HAP-1 (cell line): ENCODE results near the gene NFIB.

ENCODE experiments used
- DNase-seq, 2 experiments: peaks; one replicate each; pipeline ENCODE4 v3.0.0-alpha.2; 2016 to 2020; ENCODE audit warnings: low spot score in 2 of 2
- H3K27me3 ChIP-seq: fragments of 250-450 bp; sonication (Bioruptor Pico); 2 replicates; pipeline ENCODE4 v1.5.1; 2020; ENCODE audit warnings: low read depth, mild to moderate bottlenecking, moderate library complexity
- H3K36me3 ChIP-seq: fragments of 250-450 bp; sonication (Bioruptor Pico); replicated peaks from 2 replicates; pipeline ENCODE4 v1.5.1; 2020; ENCODE audit warnings: mild to moderate bottlenecking
- H3K4me1 ChIP-seq: fragments of 250-450 bp; sonication (Bioruptor Pico); 2 replicates; pipeline ENCODE4 v1.5.1; 2020; ENCODE audit warnings: mild to moderate bottlenecking
- H3K4me3 ChIP-seq: fragments of 250-450 bp; sonication (Bioruptor Pico); 2 replicates; pipeline ENCODE4 v1.5.1; 2020; ENCODE audit warnings: mild to moderate bottlenecking, moderate library complexity
- H3K9me3 ChIP-seq: fragments of 250-450 bp; sonication (Bioruptor Pico); 2 replicates; pipeline ENCODE4 v1.5.1; 2020; ENCODE audit warnings: mild to moderate bottlenecking, moderate library complexity
- in situ Hi-C: fragments of 300-500 bp; cut with MboI; formaldehyde crosslinking; loops from 3 replicates; pipeline ENCODE4 v1.14.3; 2020; ENCODE audit warnings: low sequenced_read_pairs, inconsistent platforms, mixed read lengths

Gene NFIB

DNA sequence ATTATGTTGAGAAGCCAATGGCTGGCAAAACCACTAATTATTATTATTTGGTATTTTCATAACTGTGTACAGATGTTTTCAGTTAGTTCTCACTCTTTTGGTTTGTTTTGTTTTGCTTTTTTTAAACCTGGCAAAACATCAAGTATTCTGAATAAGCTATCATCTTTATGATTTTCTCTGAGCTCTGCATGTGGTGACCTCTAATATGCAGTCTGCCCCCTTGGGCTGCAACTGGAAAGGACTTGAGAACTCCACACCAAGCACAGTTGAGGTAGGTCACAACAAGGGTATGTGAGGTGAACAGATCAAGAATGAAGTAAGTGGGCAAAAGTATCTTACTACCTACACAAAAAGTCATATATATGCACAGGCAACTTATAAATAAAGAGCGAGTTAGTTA is 202.2 kb downstream of the NFIB start:
- peaks cover 39% of the 10 kb centered on the region for H3K4me1 ChIP-seq
- H3K36me3 ChIP-seq: no peaks in the 10 kb centered on the region
- no peaks in the 10 kb centered on the region for H3K27me3 ChIP-seq
- H3K4me3 ChIP-seq: no peak overlapping the region
- DNase-seq: no peak
- no peaks in the 10 kb centered on the region for H3K9me3 ChIP-seq
- in situ Hi-C loops: no loop called here

GRCh38 chr9:14107977-14108376 is 206.0 kb downstream of the NFIB start:
- no peaks in the 10 kb centered on the region for H3K36me3 ChIP-seq
- in situ Hi-C loops: no loop called here
- H3K4me1 ChIP-seq: peaks cover 41% of the 10 kb centered on the region
- H3K4me3 ChIP-seq: no peak overlapping the region
- no peaks in the 10 kb centered on the region for H3K27me3 ChIP-seq
- no peaks in the 10 kb centered on the region for H3K9me3 ChIP-seq
- DNase-seq: peak in 1 of 2 experiments; percentile 92

GRCh38 chr9:14107495-14107894 is 206.4 kb downstream of the NFIB start:
- Histone ChIP-seq H3K4me3 (no peak overlapping the region), H3K27me3 (no peaks in the 10 kb centered on the region)
- in situ Hi-C loops: no loop called here

DNA sequence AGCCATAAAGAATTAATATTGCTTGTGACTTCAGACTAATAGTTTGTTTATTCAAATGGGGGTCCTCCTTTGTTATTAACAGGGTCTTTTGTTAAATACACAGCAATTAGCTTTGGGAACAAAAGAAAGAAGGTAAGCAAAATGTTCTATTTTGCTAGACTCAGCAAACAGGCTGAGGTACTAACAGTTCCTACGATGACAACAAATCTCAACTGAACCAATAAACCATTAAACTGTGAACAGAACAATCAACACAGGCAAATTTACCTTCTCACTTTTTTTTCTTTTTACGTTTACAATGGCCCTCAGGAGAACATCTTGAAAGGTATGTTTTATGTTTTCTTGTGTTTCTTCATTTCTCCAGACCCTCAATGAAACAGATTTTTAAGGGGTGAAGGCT is 207.2 kb downstream of the NFIB start:
- Histone ChIP-seq H3K4me3 (no peak overlapping the region), H3K9me3 (no peaks in the 10 kb centered on the region), H3K36me3 (no peaks in the 10 kb centered on the region), H3K4me1 (peaks cover 47% of the 10 kb centered on the region), H3K27me3 (no peaks in the 10 kb centered on the region)
- in situ Hi-C loops: no loop called here
- DNase-seq: no peak

More at GRCh38 chr9:14107495-14107894, 206.4 kb downstream of the NFIB start:
- DNase-seq: peak in 1 of 2 experiments; percentile 24
- H3K36me3 ChIP-seq: no peaks in the 10 kb centered on the region
- H3K4me1 ChIP-seq: peaks cover 41% of the 10 kb centered on the region
- no peaks in the 10 kb centered on the region for H3K9me3 ChIP-seq

DNA sequence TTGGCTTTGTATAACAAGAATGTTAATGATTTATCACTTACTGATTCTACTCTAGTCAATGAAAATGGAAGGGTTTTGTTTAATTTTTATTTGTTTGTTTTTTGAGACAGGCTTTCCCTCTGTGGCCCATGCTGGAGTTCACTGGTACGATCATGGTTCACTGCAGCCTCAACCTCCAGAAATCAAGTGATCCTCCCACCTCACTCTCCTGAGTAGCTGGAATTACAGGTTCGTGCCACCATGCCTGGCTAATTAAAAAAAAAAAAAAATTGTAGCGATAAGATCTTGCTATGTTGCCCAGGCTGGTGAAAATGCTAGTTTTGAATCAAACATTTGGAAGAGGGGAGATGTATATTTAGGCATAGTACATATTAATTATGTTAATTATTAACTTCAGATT is 209.4 kb downstream of the NFIB start:
- Histone ChIP-seq H3K27me3 (no peaks in the 10 kb centered on the region), H3K4me3 (no peak overlapping the region), H3K36me3 (no peaks in the 10 kb centered on the region), H3K4me1 (peaks cover 39% of the 10 kb centered on the region), H3K9me3 (no peaks in the 10 kb centered on the region)
- in situ Hi-C loops: no loop called here
- no peak for DNase-seq

DNA sequence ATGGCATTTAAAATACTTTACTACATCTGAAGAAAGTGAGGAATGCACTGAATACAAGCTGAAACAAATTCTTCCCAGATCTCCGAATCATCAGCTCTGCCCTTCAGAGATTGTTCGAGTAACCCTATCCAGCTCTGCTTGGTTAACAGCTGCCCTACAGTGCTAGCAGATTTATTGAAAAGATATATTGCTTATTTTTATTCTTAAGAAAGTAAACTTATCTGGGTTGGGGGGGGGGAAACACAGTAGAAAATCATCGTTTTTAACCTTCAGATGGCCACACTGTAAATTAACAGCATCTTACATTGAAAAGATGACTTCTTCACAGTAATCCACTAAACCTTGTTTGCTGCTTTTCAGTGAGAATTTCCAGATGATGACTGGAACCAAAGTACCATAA is 210.8 kb downstream of the NFIB start:
- DNase-seq: no peak
- Histone ChIP-seq H3K4me1 (peaks cover 39% of the 10 kb centered on the region), H3K27me3 (no peaks in the 10 kb centered on the region), H3K4me3 (no peak overlapping the region), H3K9me3 (no peaks in the 10 kb centered on the region), H3K36me3 (no peaks in the 10 kb centered on the region)
- in situ Hi-C loops: no loop called here

DNA sequence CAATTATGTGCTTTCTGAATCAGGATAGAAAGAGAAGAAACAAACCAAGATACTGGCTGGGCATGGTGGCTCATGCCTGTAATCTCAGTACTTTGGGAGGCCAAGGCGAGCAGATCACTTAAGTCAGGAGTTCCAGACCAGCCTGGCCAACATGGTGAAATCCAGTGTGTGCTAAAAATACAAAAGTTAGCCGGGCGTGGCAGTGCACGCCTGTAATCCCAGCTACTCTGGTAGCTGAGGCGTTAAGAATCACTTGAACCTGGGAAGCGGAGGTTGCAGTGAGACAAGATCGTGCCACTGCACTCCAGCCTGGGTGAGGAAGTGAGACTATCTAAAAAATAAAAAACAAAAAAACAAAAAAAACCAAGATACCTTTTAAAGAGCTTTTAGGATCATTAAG is 214.2 kb downstream of the NFIB start:
- in situ Hi-C loops: no loop called here
- Histone ChIP-seq H3K4me3 (no peak overlapping the region), H3K9me3 (no peaks in the 10 kb centered on the region), H3K36me3 (no peaks in the 10 kb centered on the region), H3K27me3 (no peaks in the 10 kb centered on the region), H3K4me1 (peaks cover 30% of the 10 kb centered on the region)
- DNase-seq: no peak

- in situ Hi-C loops: no loop called here
- Histone ChIP-seq H3K4me3 (no peak overlapping the region), H3K36me3 (no peaks in the 10 kb centered on the region), H3K9me3 (no peaks in the 10 kb centered on the region), H3K27me3 (no peaks in the 10 kb centered on the region), H3K4me1 (peaks cover 30% of the 10 kb centered on the region)
- DNase-seq: no peak
These were observed 215.3 kb downstream of the NFIB start for GRCh38 chr9:14098486-14099180.

- in situ Hi-C loops: no loop called here
- no peaks in the 10 kb centered on the region for H3K27me3 ChIP-seq
- DNase-seq: no peak
- peaks cover 30% of the 10 kb centered on the region for H3K4me1 ChIP-seq
- no peaks in the 10 kb centered on the region for H3K9me3 ChIP-seq
- no peak overlapping the region for H3K4me3 ChIP-seq
- H3K36me3 ChIP-seq: no peaks in the 10 kb centered on the region
These were observed 216.1 kb downstream of the NFIB start for GRCh38 chr9:14097666-14098415.

DNA sequence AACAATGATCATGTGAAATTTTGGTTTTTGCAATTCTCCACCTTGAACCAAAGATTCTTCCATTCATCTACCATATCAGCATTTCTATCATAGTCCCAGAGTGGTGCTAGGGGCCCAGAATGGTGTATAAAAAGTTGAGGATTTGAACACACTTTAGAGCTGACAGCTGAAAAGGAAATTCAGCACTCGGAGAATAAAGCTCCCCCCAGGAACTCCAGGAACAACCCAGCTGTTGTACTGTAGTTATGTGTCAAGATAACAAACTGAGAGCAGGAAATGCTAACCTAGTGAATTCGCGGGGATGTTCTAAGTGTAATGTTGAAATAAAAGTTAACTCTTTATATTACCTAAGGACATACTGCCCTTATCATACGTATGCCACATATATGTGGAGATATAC is 216.7 kb downstream of the NFIB start:
- Histone ChIP-seq H3K27me3 (no peaks in the 10 kb centered on the region), H3K9me3 (no peaks in the 10 kb centered on the region), H3K4me3 (no peak overlapping the region), H3K36me3 (no peaks in the 10 kb centered on the region), H3K4me1 (peaks cover 35% of the 10 kb centered on the region)
- in situ Hi-C loops: no loop called here
- DNase-seq: no peak

DNA sequence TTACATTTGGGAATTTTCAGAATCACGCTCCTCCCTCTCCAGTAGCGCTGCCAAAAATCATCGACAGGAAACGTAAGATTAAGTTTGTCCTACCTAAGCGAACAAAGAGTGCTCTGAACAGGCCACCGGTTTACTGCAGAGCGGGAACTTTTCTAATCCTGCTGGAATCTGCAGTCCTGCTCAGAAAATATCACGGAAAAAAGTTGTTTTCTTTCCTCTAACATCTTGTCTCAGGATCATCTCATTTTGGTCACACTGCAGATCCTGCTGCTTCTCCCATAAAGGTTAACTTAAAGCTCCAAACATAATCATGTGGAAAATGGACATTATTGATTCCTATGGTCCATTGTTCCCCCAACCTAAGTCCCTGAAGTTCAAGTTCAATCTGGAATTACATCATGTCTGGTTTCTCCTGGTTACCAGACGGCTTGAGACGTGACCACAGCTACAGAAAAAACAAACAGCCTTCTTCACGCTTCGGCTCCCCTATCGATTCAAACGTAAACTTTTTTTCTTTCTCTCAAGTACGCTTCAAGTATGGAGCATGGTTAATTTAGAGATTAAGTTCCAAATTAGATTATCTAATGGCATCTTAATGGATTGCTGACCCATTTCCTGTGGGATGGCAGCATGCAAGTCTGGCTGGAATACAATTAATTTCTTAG is 217.6 kb downstream of the NFIB start:
- Histone ChIP-seq H3K36me3 (no peaks in the 10 kb centered on the region), H3K9me3 (no peaks in the 10 kb centered on the region), H3K27me3 (no peaks in the 10 kb centered on the region), H3K4me1 (peaks cover 29% of the 10 kb centered on the region), H3K4me3 (no peak overlapping the region)
- peak; percentile 57 to 77 for DNase-seq
- in situ Hi-C loops: no loop called here

DNA sequence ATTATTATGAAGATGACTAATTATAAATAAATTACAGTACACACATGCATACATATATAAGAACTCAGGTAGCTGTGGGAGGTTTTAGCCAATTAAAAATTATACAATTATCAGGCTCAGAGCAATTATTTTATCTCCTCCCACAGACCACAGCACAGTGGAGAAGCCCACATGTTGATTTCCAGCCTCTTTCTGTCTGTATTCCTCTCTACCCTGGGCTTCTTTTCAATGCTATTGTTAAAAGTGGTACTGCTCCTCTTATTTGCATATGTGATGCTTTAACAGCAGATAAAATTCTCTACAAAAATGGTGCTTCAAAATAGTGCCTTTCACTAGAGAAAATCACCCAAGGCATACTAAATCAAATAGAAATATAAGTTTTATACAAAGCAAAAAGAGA is 218.7 kb downstream of the NFIB start:
- Histone ChIP-seq H3K4me3 (no peak overlapping the region), H3K36me3 (no peaks in the 10 kb centered on the region), H3K4me1 (peaks cover 29% of the 10 kb centered on the region), H3K9me3 (no peaks in the 10 kb centered on the region), H3K27me3 (no peaks in the 10 kb centered on the region)
- DNase-seq: no peak
- in situ Hi-C loops: no loop called here

DNA sequence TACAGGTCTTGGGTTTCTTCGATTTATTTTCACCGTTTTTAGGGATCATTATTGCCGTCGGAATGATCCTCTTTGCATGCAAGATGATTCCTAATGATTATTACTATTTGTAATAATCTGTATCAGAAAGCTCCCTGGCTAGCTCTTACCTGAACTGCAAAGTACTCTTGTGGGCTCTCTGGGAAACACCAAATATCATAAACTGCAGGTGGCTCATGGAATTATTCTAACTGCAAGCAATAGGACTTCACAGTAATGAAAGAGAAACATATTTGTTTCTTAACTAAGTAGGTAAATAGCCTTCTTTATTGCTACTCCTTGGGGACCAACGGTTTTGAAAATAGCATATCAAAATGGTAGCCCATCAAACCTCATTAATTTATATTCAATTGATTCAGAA is 219.4 kb downstream of the NFIB start:
- Histone ChIP-seq H3K36me3 (no peaks in the 10 kb centered on the region), H3K9me3 (no peaks in the 10 kb centered on the region), H3K4me3 (no peak overlapping the region), H3K4me1 (peaks cover 29% of the 10 kb centered on the region), H3K27me3 (no peaks in the 10 kb centered on the region)
- in situ Hi-C loops: no loop called here
- no peak for DNase-seq

DNA sequence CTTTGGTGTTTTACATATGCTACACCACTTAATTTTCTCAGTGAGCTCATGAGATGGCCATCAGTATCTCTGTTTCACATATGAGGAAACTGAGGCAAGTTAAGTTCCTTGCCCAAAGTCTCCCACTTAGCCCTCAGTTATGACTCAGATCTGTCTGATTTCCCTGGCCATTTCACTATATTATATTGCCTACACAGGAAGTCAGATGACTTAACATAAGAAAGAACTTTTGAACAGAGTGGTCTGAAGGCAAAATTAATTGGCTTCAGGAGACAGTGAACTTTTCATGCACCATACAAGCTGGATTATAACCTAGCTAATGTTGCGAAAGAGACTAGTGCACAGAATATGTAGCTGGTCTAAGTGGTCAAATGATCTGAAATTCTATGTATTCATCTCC is 221.6 kb downstream of the NFIB start:
- DNase-seq: peak in 1 of 2 experiments; percentile 49
- no peak overlapping the region for H3K4me3 ChIP-seq
- H3K36me3 ChIP-seq: no peaks in the 10 kb centered on the region
- H3K4me1 ChIP-seq: peaks cover 18% of the 10 kb centered on the region
- in situ Hi-C loops: no loop called here
- no peaks in the 10 kb centered on the region for H3K9me3 ChIP-seq
- no peaks in the 10 kb centered on the region for H3K27me3 ChIP-seq
